Kidney (tissue), 14 donors: ENCODE results near the gene PRRX2. TPM values are rescaled to one million over a fixed set of nuclear protein-coding genes. Genes with fewer than 3 reads are reported as not detected.

Experiments used
- DNase-seq, 5 donors: peaks; one replicate each; pipeline ENCODE4 v3.0.0-alpha.2; 2013 to 2020
- FAIRE-seq: peaks from 2 replicates; lab custom pipeline; 2012; peaks lifted over from hg19 to GRCh38; lab: Jason Lieb, UNC
- H3K27ac ChIP-seq, 2 donors: one replicate each; pipeline ENCODE4 v1.7.0; 2013; ENCODE audit warnings: low read depth in 2 of 2, low read length in 2 of 2, inconsistent platforms in 1 of 2
- H3K27me3 ChIP-seq: one replicate; pipeline ENCODE4 v1.7.1; 2013; ENCODE audit warnings: low read length, inconsistent platforms; ENCODE audit not compliant: control insufficient read depth, insufficient read depth
- H3K36me3 ChIP-seq, 3 donors: one replicate each; pipeline versions ENCODE4 v1.7.0 to v1.7.1; 2013; ENCODE audit warnings: low read length in 3 of 3, control low read depth in 1 of 3, inconsistent platforms in 1 of 3; ENCODE audit not compliant: insufficient read depth in 3 of 3, control insufficient read depth in 2 of 3
- H3K4me1 ChIP-seq, 3 donors: one replicate each; pipeline versions ENCODE4 v1.7.0 to v1.7.1; 2013; ENCODE audit warnings: low read length in 3 of 3, inconsistent platforms in 1 of 3, low read depth in 1 of 3; ENCODE audit not compliant: control insufficient read depth in 2 of 3, insufficient read depth in 2 of 3
- H3K4me3 ChIP-seq, 3 donors: one replicate each; pipeline versions ENCODE4 v1.7.0 to v1.8.1; 2013; ENCODE audit warnings: low read length in 3 of 3, control low read depth in 1 of 3, inconsistent platforms in 1 of 3
- H3K9ac ChIP-seq, 3 donors: one replicate each; pipeline versions ENCODE4 v1.7.0 to v1.7.1; 2013; ENCODE audit warnings: low read length in 3 of 3, control low read depth in 1 of 3, inconsistent platforms in 1 of 3
- H3K9me3 ChIP-seq, 3 donors: one replicate each; pipeline versions ENCODE4 v1.7.0 to v1.7.1; 2013; ENCODE audit warnings: low read length in 3 of 3, control low read depth in 1 of 3, inconsistent platforms in 1 of 3; ENCODE audit not compliant: control insufficient read depth in 2 of 3, insufficient read depth in 1 of 3
- intact Hi-C: fragments of 100-400 bp; cut with DNase I; formaldehyde crosslinking; loops from one replicate; pipeline ENCODE4 v1.11.1; 2022
- polyA plus RNA-seq: library from polyadenylated mRNA; stranded (reverse); fragments of 350-450 nt; fragmentation: Illumina TruSeq; extraction: RNeasy Lipid Tissue Mini Kit (QIAGEN cat#74804); gene quantifications from one replicate; pipeline ENCODE4 v1.2.3, GENCODE V29; 2014; ENCODE audit warnings: low read depth, low replicate concordance; ENCODE audit not compliant: insufficient read depth
- total RNA-seq: library from RNA; stranded (reverse); fragmentation: NEBNext Ultra II Directional; extraction: Animal tissue kit (Norgen Biotek cat#: 25700); gene quantifications from one replicate; pipeline ENCODE4 v1.2.1, GENCODE V29; 2021
- TF ChIP-seq, protein P1 (sequence below): IDR thresholded peaks from 3 replicates; pipeline ENCODE4 v1.5.1; 2012; ENCODE audit warnings: mild to moderate bottlenecking, moderate library complexity, borderline replicate concordance; ENCODE audit not compliant: insufficient read depth; ENCODE audit errors: extremely low read depth
- donor health status: control.
- donor health status: control.
- donor health status: control.
- donor health status: control.
- donor health status: control.
- donor health status: DM: yes; HTN: yes; CAD: no.
- donor health status: Normal renal cell carcinoma (clear cell type).

The PRRX2 gene
- total and polyA plus RNA-seq, 2 donors from 2014 or later = 1.8 to 2.3 TPM

DNA sequence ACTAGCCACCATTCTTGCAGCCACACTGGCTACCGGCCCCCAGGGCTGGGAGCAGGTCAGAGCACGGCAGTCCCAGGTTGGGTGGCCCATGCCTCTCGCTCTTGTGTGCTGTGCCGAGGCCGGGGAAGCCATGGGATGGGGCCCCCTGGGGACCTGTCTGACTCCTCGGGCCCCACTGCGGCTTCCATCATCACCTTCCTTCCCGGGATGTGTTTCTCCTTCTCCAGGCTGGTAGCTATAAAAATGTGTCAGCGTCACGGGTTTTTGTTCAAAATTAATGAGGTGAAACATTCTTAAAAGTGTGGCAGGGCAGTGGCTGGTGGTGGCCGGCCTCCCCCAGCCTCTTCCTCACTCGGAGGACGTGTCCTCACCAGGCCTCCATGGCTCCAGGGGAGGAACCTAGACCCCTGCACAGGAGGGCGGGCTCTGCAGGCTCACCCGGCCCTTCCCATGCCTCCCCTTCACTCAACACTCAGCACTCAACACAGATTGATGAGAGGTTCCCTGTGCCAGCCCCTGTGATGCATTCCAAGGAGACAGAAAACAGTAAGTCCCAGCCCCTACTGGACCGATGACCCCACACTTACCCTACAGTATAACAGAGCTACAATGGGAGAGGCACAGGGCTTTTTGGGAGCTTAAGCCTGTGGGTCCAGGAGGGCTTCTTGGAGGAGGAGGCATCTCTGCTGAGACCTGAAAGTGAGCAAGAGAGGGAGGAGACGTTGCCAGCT is 44.2 kb downstream of the PRRX2 start:
- DNase-seq (peak; percentile 64 to 84 (median 76)), FAIRE-seq (no peak)
- no peaks in the 10 kb centered on the region for H3K36me3 ChIP-seq
- peaks cover 0 to 5% (median 0%) of the 10 kb centered on the region in 3 donors for H3K4me1 ChIP-seq
- H3K9me3 ChIP-seq = no peaks in the 10 kb centered on the region
- no peak overlapping the region for H3K4me3 ChIP-seq
- no peaks in the 10 kb centered on the region for H3K27me3 ChIP-seq
- peak overlapping the region in 1 of 3 donors; percentile 19 for H3K9ac ChIP-seq
- TF ChIP-seq, protein P1, sequence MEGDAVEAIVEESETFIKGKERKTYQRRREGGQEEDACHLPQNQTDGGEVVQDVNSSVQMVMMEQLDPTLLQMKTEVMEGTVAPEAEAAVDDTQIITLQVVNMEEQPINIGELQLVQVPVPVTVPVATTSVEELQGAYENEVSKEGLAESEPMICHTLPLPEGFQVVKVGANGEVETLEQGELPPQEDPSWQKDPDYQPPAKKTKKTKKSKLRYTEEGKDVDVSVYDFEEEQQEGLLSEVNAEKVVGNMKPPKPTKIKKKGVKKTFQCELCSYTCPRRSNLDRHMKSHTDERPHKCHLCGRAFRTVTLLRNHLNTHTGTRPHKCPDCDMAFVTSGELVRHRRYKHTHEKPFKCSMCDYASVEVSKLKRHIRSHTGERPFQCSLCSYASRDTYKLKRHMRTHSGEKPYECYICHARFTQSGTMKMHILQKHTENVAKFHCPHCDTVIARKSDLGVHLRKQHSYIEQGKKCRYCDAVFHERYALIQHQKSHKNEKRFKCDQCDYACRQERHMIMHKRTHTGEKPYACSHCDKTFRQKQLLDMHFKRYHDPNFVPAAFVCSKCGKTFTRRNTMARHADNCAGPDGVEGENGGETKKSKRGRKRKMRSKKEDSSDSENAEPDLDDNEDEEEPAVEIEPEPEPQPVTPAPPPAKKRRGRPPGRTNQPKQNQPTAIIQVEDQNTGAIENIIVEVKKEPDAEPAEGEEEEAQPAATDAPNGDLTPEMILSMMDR = no peak
- intact Hi-C loops = no loop called here
- H3K27ac ChIP-seq = no peak overlapping the region

- no peak overlapping the region for H3K4me3 ChIP-seq
- peak overlapping the region in 1 of 3 donors; percentile 19 for H3K9ac ChIP-seq
- no peaks in the 10 kb centered on the region for H3K9me3 ChIP-seq
- no peaks in the 10 kb centered on the region for H3K27me3 ChIP-seq
- TF ChIP-seq, protein P1 = no peak
- DNase-seq (no peak), FAIRE-seq (no peak)
- intact Hi-C loops = no loop called here
- H3K27ac ChIP-seq = no peak overlapping the region
- H3K36me3 ChIP-seq = no peaks in the 10 kb centered on the region
- peaks cover 0 to 5% (median 0%) of the 10 kb centered on the region in 3 donors for H3K4me1 ChIP-seq
Measured at GRCh38 chr9:129710169-129710453, 44.7 kb downstream of the PRRX2 start.

- FAIRE-seq (no peak), DNase-seq (peak in 2 of 5 donors; percentile 32 to 60)
- Histone ChIP-seq H3K36me3 (no peaks in the 10 kb centered on the region), H3K27ac (no peak overlapping the region), H3K4me1 (peaks cover 0 to 5% (median 0%) of the 10 kb centered on the region in 3 donors), H3K4me3 (no peak overlapping the region), H3K27me3 (no peaks in the 10 kb centered on the region), H3K9ac (peak overlapping the region in 1 of 3 donors; percentile 12), H3K9me3 (no peaks in the 10 kb centered on the region)
- intact Hi-C loops = no loop called here
- TF ChIP-seq, protein P1 = no peak
Measured at GRCh38 chr9:129712634-129713401, 47.4 kb downstream of the PRRX2 start.
